Omental fat pad (tissue), 4 donors: ENCODE measurements around the gene ATMIN. TPM values are rescaled to one million over a fixed set of nuclear protein-coding genes. Genes with fewer than 3 reads are reported as not detected.
A peak's percentile ranks its signal among the peaks of the same experiment; 100 is the strongest.

Source experiments
- ATAC-seq: fragments of 150-250 bp; one replicate; pipeline ENCODE4 v1.9.1; 2016; ENCODE audit warnings: mild to moderate bottlenecking, moderate library complexity; ENCODE audit not compliant: low FRiP score
- DNase-seq: peaks from one replicate; pipeline ENCODE4 v3.0.0-alpha.2; 2019; ENCODE audit warnings: low spot score
- CTCF ChIP-seq, 3 donors: fragments of 450-650 bp; IDR thresholded peaks; one replicate each; pipeline ENCODE4 v1.5.1; 2016 to 2017; ENCODE audit warnings: antibody characterized with exemption in 3 of 3, mild to moderate bottlenecking in 3 of 3, moderate library complexity in 2 of 3
- total RNA-seq, 4 donors: library from RNA; depleted of rRNA; stranded (reverse); fragments of >200 nt; gene quantifications; one replicate each; pipeline ENCODE4 v1.1.0, GENCODE V29; 2016

The ATMIN gene
- total RNA-seq, 4 donors from 2014 or later: 34.5 to 45.6 (median 37.5) TPM

GRCh38 chr16:81077076-81077940 is 41.7 kb downstream of the ATMIN start, which contains the start of gene C16orf46:
Gene C16orf46, minus strand, starts transcription at chr16:81077238. Its CDS starts 13,283 bp downstream, at chr16:81063955.
- no peak for TF ChIP-seq CTCF (IDR thresholded peaks at IDR 0.05)
- peak; percentile 98 for ATAC-seq

GRCh38 chr16:81080233-81080632 is 44.6 kb downstream of the ATMIN start:
- no peak for TF ChIP-seq CTCF (IDR thresholded peaks at IDR 0.05)
- DNase-seq (no peak), ATAC-seq (no peak)

More at GRCh38 chr16:81077076-81077940, 41.7 kb downstream of the ATMIN start, which contains the start of gene C16orf46:
- DNase-seq: peak; percentile 96

DNA sequence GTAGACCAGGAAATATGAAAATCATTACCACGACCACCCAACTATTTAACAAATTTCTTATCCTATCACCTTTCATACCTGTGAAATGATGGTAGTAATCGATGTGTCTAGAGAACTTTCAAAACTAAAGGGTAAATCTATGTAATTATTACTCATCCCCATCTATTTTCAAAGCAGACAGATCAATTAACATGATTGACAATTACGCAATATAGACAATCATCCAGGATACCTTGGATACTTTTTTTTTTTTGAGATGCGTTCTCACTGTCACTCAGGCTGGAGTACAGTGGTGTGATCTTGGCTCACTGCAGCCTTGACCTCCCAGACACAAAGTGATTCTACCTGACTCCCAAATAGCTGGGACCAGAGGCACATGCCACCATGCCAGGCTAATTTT is 45.4 kb downstream of the ATMIN start:
- ATAC-seq: no peak
- TF ChIP-seq CTCF (IDR thresholded peaks at IDR 0.05): no peak
- no peak for DNase-seq

- ATAC-seq: no peak
- TF ChIP-seq CTCF (IDR thresholded peaks at IDR 0.05): no peak
- no peak for DNase-seq
These were observed 53.2 kb downstream of the ATMIN start for GRCh38 chr16:81088836-81089235.

- no peak for TF ChIP-seq CTCF (IDR thresholded peaks at IDR 0.05)
- DNase-seq (no peak), ATAC-seq (no peak)
These were observed 59.2 kb downstream of the ATMIN start for GRCh38 chr16:81094771-81095251.

- no peak for TF ChIP-seq CTCF (IDR thresholded peaks at IDR 0.05)
- DNase-seq (no peak), ATAC-seq (peak; percentile 25)
These were observed 60.0 kb downstream of the ATMIN start for GRCh38 chr16:81095653-81095952.
